Iris pigment epithelial cell (primary cell): ENCODE results near the gene MS4A6A.

Experiments
- DNase-seq: peaks from one replicate; pipeline ENCODE4 v3.0.0-alpha.2; 2011; ENCODE audit warnings: low read depth

MS4A6A gene

DNA sequence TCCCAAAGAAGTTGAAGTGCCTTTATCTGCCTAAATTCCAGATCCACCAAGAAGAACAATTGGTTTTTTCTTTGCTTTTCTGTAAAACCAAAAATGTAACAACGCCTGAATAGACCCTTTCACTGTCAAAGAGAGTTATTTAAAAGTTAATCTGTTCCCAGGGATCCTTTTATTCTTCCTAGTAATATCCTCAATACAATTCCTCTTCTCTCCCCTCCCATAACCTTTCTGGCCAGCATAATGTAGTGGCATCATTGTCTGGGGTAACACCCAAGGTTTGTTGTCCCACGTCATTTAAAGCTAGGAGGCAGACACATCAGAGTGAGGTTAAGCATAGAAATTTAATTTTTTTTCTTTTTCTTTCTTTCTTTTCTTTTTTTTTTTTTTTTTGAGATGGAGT lies 54.5 kb downstream of the MS4A6A start:
- no peak for DNase-seq

DNA sequence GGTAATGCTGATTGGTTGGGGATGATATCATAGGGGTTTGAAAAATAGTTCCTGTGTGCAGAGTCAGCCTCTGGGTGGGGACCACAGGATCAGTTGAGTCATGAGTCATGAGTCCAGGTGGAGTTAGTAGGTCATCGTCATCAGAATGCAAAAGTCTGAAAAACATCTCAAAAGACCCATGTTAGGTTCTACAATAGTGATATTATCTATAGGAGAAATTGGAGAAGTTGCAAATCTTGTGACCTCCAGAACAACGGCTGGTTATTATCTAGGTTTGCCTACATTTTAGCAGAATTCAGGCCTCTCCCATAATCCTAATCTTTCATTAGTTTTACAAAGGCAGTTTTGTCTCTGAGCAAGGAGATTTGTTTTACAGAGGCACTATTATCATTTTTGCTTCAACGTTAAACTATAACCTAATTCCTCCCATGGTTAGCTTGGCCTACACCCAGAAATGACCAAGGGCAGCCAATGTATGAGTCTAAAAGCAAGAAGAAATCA lies 55.5 kb downstream of the MS4A6A start:
- DNase-seq, result no peak

DNA sequence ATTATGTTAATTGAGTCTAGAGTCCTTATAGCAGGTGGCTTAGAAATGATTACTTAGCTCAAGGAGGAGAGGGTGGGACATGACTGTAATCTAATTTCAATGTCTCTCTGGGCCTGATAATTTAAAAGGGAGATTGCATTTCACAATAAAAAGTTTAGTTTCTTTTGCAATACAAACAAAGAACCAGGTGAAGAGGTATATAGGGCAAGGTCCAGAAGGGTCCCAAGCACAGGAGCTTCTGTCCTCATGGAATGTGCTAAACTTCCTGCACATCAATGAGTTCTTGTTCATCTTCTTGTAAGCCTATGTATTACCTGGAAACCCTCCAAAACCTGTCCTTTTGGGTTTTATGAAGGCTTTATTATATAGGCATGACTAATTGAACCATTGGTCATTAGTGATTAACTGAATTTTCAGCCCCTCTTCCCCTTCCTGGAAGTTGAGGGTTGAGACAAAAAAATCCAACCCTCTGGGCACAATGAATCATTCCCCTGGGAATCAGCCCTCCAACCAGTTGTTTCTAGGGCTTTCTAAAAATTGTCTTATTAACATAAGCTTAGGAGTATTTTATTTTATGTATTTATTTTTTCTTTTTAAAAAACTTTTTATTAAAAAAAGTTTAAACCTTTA lies 56.8 kb downstream of the MS4A6A start:
- DNase-seq, result no peak

DNA sequence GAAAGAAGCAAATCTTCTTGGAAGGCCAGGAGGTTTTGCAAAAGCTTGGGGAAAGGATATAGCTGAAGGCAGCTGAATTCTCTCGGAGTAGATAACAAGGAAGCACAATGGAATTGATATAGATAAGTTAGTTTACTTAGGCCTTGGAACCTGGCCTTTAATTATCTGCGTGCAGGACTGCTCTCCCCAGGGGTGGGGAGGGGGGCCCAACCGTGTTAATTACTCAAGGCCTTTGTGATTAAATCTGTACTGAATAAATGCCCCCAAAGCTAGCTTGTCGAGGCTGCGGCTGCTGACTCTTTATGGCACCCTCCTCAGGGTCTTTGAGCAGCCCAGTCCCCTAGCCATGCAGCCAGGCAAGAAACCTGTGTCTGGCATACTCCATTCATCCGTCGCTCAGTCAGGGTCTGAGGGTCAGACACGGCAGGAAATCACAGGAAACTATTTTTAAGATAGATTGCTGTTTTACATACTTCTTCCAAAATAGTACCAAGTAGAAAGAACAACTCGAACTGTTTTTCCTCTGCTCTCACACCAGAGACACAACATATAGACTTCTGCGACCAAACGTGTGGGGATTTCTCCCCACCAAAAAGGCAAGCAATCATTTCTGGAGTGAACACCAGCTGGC lies 58.0 kb downstream of the MS4A6A start:
- no peak for DNase-seq
